GM12865 (cell line): Measurements from ENCODE around the gene TTYH2.

Source experiments
- DNase-seq: peaks from one replicate; pipeline ENCODE4 v3.0.0; 2010; ENCODE audit warnings: low read depth
- H3K4me3 ChIP-seq: 2 replicates; pipeline ENCODE4 v1.5.1; 2011; ENCODE audit warnings: mild to moderate bottlenecking, low read depth, low read length, control low read depth
- CTCF ChIP-seq: IDR thresholded peaks from 2 replicates; pipeline ENCODE4 v1.5.1; 2011; ENCODE audit warnings: low read length, control low read depth, low read depth, inconsistent platforms; ENCODE audit not compliant: insufficient read depth; ENCODE audit errors: missing control alignments

The TTYH2 gene

GRCh38 chr17:74194682-74195081, 18.7 kb upstream of the TTYH2 start:
- TF ChIP-seq CTCF: no peak
- DNase-seq: no peak
- no peak overlapping the region for H3K4me3 ChIP-seq

GRCh38 chr17:74196541-74197317, 16.6 kb upstream of the TTYH2 start:
- no peak for DNase-seq
- TF ChIP-seq CTCF: no peak
- no peak overlapping the region for H3K4me3 ChIP-seq

GRCh38 chr17:74197801-74198200, 15.6 kb upstream of the TTYH2 start:
- no peak for DNase-seq
- TF ChIP-seq CTCF: no peak
- no peak overlapping the region for H3K4me3 ChIP-seq

GRCh38 chr17:74198694-74199093, 14.7 kb upstream of the TTYH2 start:
- TF ChIP-seq CTCF: no peak
- peak; percentile 36 for DNase-seq
- no peak overlapping the region for H3K4me3 ChIP-seq

GRCh38 chr17:74199306-74200092, 13.9 kb upstream of the TTYH2 start:
- TF ChIP-seq CTCF: peak; percentile 94
- DNase-seq: peak; percentile 60
- H3K4me3 ChIP-seq: no peak overlapping the region

GRCh38 chr17:74200112-74200511, 13.3 kb upstream of the TTYH2 start:
- H3K4me3 ChIP-seq: no peak overlapping the region
- DNase-seq: no peak
- no peak for TF ChIP-seq CTCF

- no peak for DNase-seq
- no peak for TF ChIP-seq CTCF
- no peak overlapping the region for H3K4me3 ChIP-seq
Measured at GRCh38 chr17:74201250-74201649, 12.1 kb upstream of the TTYH2 start.
